PC-3 (cell line): ENCODE measurements around the gene CD2AP. TPM values are rescaled to one million over a fixed set of nuclear protein-coding genes. Genes with fewer than 3 reads are reported as not detected.

ENCODE experiments used
- ATAC-seq: fragments of 200-7000 bp; cut with Tn5 transposase; 2 replicates; pipeline ENCODE4 v1.9.1; 2020; ENCODE audit warnings: mild to moderate bottlenecking, moderate library complexity
- BruUV-seq: library from RNA; stranded (reverse); fragments of 400-500 nt; replicated peaks from 2 replicates; lab custom pipeline; 2021; lab: Mats Ljungman, UMichigan
- CTCF ChIA-PET: fragments of 300-600 bp; sonication (Branson Sonifier 250); formaldehyde crosslinking; loops from one replicate; lab custom pipeline; 2022; ENCODE audit warnings: antibody characterized with exemption; lab: Charles Lee
- POLR2A ChIA-PET: fragments of 300-600 bp; sonication (Branson Sonifier 250); formaldehyde crosslinking; loops from one replicate; lab custom pipeline; 2022; ENCODE audit warnings: antibody characterized with exemption; ENCODE audit not compliant: unreplicated experiment; lab: Charles Lee
- DNase-seq: peaks from one replicate; pipeline ENCODE4 v3.0.0-alpha.2; 2015
- H2AFZ ChIP-seq: fragments of 300-600 bp; sonication (generic); 2 replicates; pipeline ENCODE4 v1.6.0; 2016; ENCODE audit warnings: antibody characterized with exemption, low read length
- H3F3A ChIP-seq: fragments of 300-600 bp; sonication (generic); one replicate; pipeline ENCODE4 v1.6.0; 2017; ENCODE audit warnings: antibody characterized with exemption, low read length, control low read depth, mild to moderate bottlenecking; ENCODE audit not compliant: unreplicated experiment
- H3K27ac ChIP-seq: fragments of 300-600 bp; sonication (generic); 2 replicates; pipeline ENCODE4 v1.5.1; 2016; ENCODE audit warnings: mild to moderate bottlenecking, low read length
- H3K27me3 ChIP-seq: fragments of 300-600 bp; sonication (generic); 2 replicates; pipeline ENCODE4 v1.6.1; 2016; ENCODE audit warnings: low read length, mixed read lengths
- H3K36me3 ChIP-seq: fragments of 300-600 bp; sonication (generic); 2 replicates; pipeline ENCODE4 v1.6.1; 2016; ENCODE audit warnings: low read depth, mixed run types, low read length, mixed read lengths
- H3K4me1 ChIP-seq: fragments of 300-600 bp; sonication (generic); 2 replicates; pipeline ENCODE4 v1.5.1; 2016; ENCODE audit warnings: low read length; ENCODE audit not compliant: insufficient read depth
- H3K4me2 ChIP-seq: fragments of 300-600 bp; sonication (generic); 2 replicates; pipeline ENCODE4 v1.6.0; 2016; ENCODE audit warnings: low read length
- H3K4me3 ChIP-seq: fragments of 300-600 bp; sonication (generic); 2 replicates; pipeline ENCODE4 v1.5.1; 2016; ENCODE audit warnings: mild to moderate bottlenecking, low read length, mixed read lengths
- H3K79me2 ChIP-seq: fragments of 300-600 bp; sonication (generic); 2 replicates; pipeline ENCODE4 v1.6.1; 2017; ENCODE audit warnings: low read length, mixed read lengths
- H3K9ac ChIP-seq: fragments of 300-600 bp; sonication (generic); 2 replicates; pipeline ENCODE4 v1.6.0; 2016; ENCODE audit warnings: mild to moderate bottlenecking, low read length
- H3K9me2 ChIP-seq: fragments of 300-600 bp; sonication (generic); replicated peaks from 2 replicates; pipeline ENCODE4 v1.6.1; 2016; ENCODE audit warnings: mixed run types, low read length, mixed read lengths
- H3K9me3 ChIP-seq: fragments of 300-600 bp; sonication (generic); 2 replicates; pipeline ENCODE4 v1.6.1; 2016; ENCODE audit warnings: low read length, mixed read lengths
- H4K20me1 ChIP-seq: fragments of 300-600 bp; sonication (generic); 2 replicates; pipeline ENCODE4 v1.6.1; 2016; ENCODE audit warnings: low read length, mixed read lengths
- CTCF ChIP-seq: fragments of 300-600 bp; sonication (generic); conservative IDR thresholded peaks from 2 replicates; pipeline ENCODE4 v1.5.1; 2017; ENCODE audit warnings: antibody characterized with exemption, low read depth, mild to moderate bottlenecking, low read length
- EZH2 ChIP-seq: fragments of 300-600 bp; sonication (generic); IDR thresholded peaks from one replicate; pipeline ENCODE4 v1.6.1; 2017; ENCODE audit warnings: antibody characterized with exemption, mild to moderate bottlenecking, low read length; ENCODE audit not compliant: unreplicated experiment
- EZH2phosphoT487 ChIP-seq: fragments of 300-600 bp; sonication (generic); IDR thresholded peaks from 2 replicates; pipeline ENCODE4 v1.6.1; 2018; ENCODE audit warnings: mild to moderate bottlenecking, antibody characterized with exemption, low read length, borderline replicate concordance
- intact Hi-C: fragments of 100-400 bp; cut with micrococcal nuclease; formaldehyde crosslinking; loops from 2 replicates; pipeline ENCODE4 v1.9.0; 2023
- total RNA-seq: library from RNA; depleted of rRNA; stranded (reverse); fragments of >200 nt; gene quantifications from 2 replicates; pipeline ENCODE4 v1.2.3, GENCODE V29; 2014

CD2AP gene
- total RNA-seq, 1 experiment from 2014 or later: 16.2 TPM

DNA sequence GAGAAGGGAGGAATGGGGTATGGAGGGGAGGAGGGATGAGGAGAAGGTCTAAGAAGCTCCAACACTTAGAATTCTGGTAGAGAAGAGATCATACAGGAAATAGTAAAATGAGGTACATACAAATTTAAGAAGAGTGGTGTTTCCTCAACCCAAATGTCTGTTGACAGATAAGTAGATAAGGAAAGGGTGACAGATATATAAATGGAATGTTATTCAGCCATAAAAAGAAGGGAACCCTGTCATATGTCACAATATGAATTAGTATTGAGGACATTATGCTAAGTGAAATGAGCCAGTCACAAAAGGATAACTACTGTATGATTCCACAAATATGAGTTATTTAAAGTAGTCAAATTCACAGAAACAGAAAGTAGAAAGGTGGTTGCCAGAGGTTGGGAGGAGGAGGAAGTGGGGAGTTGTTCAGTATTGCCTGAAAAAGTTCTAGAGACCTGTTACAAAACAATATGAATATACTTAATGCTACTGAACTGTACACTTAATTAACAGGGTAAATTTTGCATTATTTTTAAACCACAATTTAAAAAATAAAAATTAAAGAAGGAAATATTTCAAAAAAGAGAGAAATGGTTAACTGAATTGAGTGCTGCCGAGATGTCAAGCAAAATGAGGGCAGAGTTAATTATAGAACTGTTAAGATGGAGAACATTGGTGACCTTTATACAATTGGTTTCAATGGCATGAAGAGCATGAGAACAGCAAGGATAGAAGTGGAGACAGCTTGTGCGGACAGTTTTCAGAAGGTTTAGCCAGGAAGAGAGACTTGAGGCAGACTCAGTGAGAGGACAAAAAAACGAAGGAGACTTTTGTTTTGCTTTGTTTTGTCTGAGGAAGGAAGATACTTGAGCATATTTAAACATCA, 173.2 kb downstream of the CD2AP start:
- Histone ChIP-seq H3K4me2 (peak overlapping the region; percentile 74), H3K27me3 (no peaks in the 10 kb centered on the region), H2AFZ (peak overlapping the region; percentile 71), H3K79me2 (no peaks in the 10 kb centered on the region), H3K9me3 (no peaks in the 10 kb centered on the region), H3K27ac (peak overlapping the region; percentile 66), H3K9me2 (no peaks in the 10 kb centered on the region), H3K36me3 (no peaks in the 10 kb centered on the region), H4K20me1 (no peaks in the 10 kb centered on the region), H3K4me1 (peaks cover 40% of the 10 kb centered on the region), H3K9ac (0 out of 2 replicates have a peak overlapping the region, but pooled peaks have one; percentile 16), H3F3A (no peaks in the 10 kb centered on the region), H3K4me3 (no peak overlapping the region)
- TF ChIP-seq CTCF (no peak), EZH2 (no peak), EZH2phosphoT487 (no peak)
- ChIA-PET POLR2A (no interaction called here), CTCF (no interaction called here)
- intact Hi-C loops: loop anchor here (5.0 kb wide), 1 partner anchor 47 kb away; the partner anchor contains the start of gene ADGRF4
- ATAC-seq: no peak
- DNase-seq: peak; percentile 21
- no TSS peak for BruUV-seq

DNA sequence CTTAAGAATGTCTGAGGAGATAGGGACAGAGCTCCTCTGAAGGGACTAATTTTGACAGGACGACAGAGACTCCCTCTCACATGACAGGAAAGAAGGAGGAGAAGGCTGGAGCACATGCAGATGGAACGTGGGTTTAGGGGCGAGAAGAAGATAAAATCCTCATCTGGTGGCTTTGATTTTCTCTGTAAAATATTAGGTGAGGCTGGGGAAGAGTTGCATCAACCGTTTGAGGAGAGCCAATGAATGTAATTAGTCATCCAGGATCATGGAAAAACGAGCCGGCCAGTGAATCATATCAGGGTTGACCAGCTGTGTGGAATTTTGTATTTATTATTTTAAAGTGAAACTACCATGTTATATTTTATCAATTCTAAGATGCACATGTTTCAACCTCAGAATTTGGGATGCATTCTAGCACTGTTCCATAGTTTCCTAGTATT, 173.9 kb downstream of the CD2AP start:
- H3K9ac ChIP-seq: 0 out of 2 replicates have a peak overlapping the region, but pooled peaks have one; percentile 16
- TF ChIP-seq CTCF (no peak), EZH2phosphoT487 (no peak), EZH2 (no peak)
- H3K4me1 ChIP-seq: peaks cover 47% of the 10 kb centered on the region
- no peaks in the 10 kb centered on the region for H3K9me3 ChIP-seq
- H3K79me2 ChIP-seq: no peaks in the 10 kb centered on the region
- peak overlapping the region; percentile 71 for H2AFZ ChIP-seq
- no peaks in the 10 kb centered on the region for H3F3A ChIP-seq
- ChIA-PET POLR2A (no interaction called here), CTCF (no interaction called here)
- H4K20me1 ChIP-seq: no peaks in the 10 kb centered on the region
- intact Hi-C loops: loop anchor here (5.0 kb wide), 1 partner anchor 46 kb away; the partner anchor contains the start of gene ADGRF4
- ATAC-seq (peak; percentile 65), DNase-seq (peak; percentile 78)
- BruUV-seq: no TSS peak
- no peaks in the 10 kb centered on the region for H3K9me2 ChIP-seq
- no peak overlapping the region for H3K4me3 ChIP-seq
- no peaks in the 10 kb centered on the region for H3K36me3 ChIP-seq
- peak overlapping the region; percentile 66 for H3K27ac ChIP-seq
- H3K4me2 ChIP-seq: peak overlapping the region; percentile 74
- no peaks in the 10 kb centered on the region for H3K27me3 ChIP-seq
